Heart left ventricle (tissue), 16 donors: ENCODE data around the gene SHE. TPM values are rescaled to one million over a fixed set of nuclear protein-coding genes. Genes with fewer than 3 reads are reported as not detected.

Experiments used
- ATAC-seq, 4 donors: fragments of 200-7000 bp; cut with Tn5 transposase; one replicate each; pipeline ENCODE4 v1.9.1; 2020 to 2022; ENCODE audit warnings: moderate library complexity in 4 of 4, mild to moderate bottlenecking in 3 of 4, moderate number of reproducible peaks in 1 of 4
- DNase-seq, 5 donors: peaks; one replicate each; pipeline ENCODE4 v3.0.0-alpha.2; 2020
- H3K27ac ChIP-seq, 12 donors: fragments of 200-600 bp; sonication (generic) in 4 of 12; one replicate each; pipeline versions ENCODE4 v1.5.0 to v1.8.0; 2016 to 2022; ENCODE audit warnings: mild to moderate bottlenecking in 2 of 12
- H3K27me3 ChIP-seq, 9 donors: fragments of 200-600 bp; sonication (generic) in 2 of 9; one replicate each; pipeline versions ENCODE4 v1.5.1 to v1.8.0; 2016 to 2022; ENCODE audit warnings: mild to moderate bottlenecking in 3 of 9
- H3K36me3 ChIP-seq, 9 donors: fragments of 200-600 bp; sonication (generic) in 2 of 9; one replicate each; pipeline versions ENCODE4 v1.5.0 to v1.8.0; 2018 to 2022; ENCODE audit warnings: mild to moderate bottlenecking in 2 of 9
- H3K4me1 ChIP-seq, 12 donors: fragments of 200-600 bp; sonication (generic) in 4 of 12; one replicate each; pipeline versions ENCODE4 v1.5.0 to v1.8.0; 2016 to 2022; ENCODE audit warnings: mild to moderate bottlenecking in 3 of 12
- H3K4me3 ChIP-seq, 12 donors: fragments of 200-600 bp; sonication (generic) in 4 of 12; one replicate each; pipeline versions ENCODE4 v1.5.0 to v1.8.0; 2017 to 2022; ENCODE audit warnings: mild to moderate bottlenecking in 9 of 12, moderate library complexity in 4 of 12
- H3K9me3 ChIP-seq, 12 donors: fragments of 200-600 bp; sonication (generic) in 4 of 12; one replicate each; pipeline versions ENCODE4 v1.5.0 to v1.8.0; 2016 to 2022; ENCODE audit warnings: mild to moderate bottlenecking in 1 of 12
- POLR2A ChIP-seq, 2 donors: fragments of 450-650 bp; IDR thresholded peaks; one replicate each; pipeline ENCODE4 v1.6.1; 2017; ENCODE audit warnings: antibody characterized with exemption in 2 of 2, mild to moderate bottlenecking in 2 of 2, moderate library complexity in 2 of 2
- WGBS, 4 donors: extraction: QIAGEN DNeasy Blood & Tissue Kit in 2 of 4; methylation state at CpG; one replicate each; pipeline versions ENCODE4 v1.1.5 to v1.1.7; 2013 to 2018; 5-methylcytosine and 5-hydroxymethylcytosine counted together
- intact Hi-C, 10 donors: fragments of 100-400 bp; cut with DNase I; formaldehyde crosslinking; loops; one replicate each; pipeline versions ENCODE4 v1.11.1 to v1.14.2; 2022
- polyA plus RNA-seq, 2 donors: library from polyadenylated mRNA; stranded (reverse); fragments of 200-250 nt; gene quantifications; one replicate each; pipeline ENCODE4 v1.2.3, GENCODE V29; 2013
- total RNA-seq, 9 donors: library from RNA; depleted of rRNA in 2 of 9; stranded (reverse); fragments of >200 nt in 2 of 9; fragmentation: NEBNext Ultra II Directional in 3 of 9; extraction: Animal tissue kit (Norgen Biotek cat#: 25700) in 3 of 9; gene quantifications; one replicate each; pipeline versions ENCODE4 v1.1.0 to v1.2.4, GENCODE V29; 2016 to 2023
- TF ChIP-seq, protein P1 (sequence below), 12 donors: fragments of 200-600 bp; sonication (generic) in 4 of 12; IDR thresholded peaks; one replicate each; pipeline versions ENCODE4 v1.5.0 to v1.8.0; 2018 to 2022; ENCODE audit warnings: antibody characterized with exemption in 12 of 12, mild to moderate bottlenecking in 5 of 12
- donor health status: ischemic (EF 13 %, LVEDD 7.1; RV severe dilation, severe dysfunction).
- donor health status: healthy with polysubstance abuse.
- donor health status: DM: no; HTN: yes; CAD: no.
- donor health status: DM: no; HTN: no; CAD: no.
- donor health status: ischemic (EF 25% LVEDD 6.9; RV normal size, moderate dysfunction).
- donor health status: ischemic (EF 25% LVEDD 5.7; RV mildly dilated, moderate dysfunction).
- donor health status: healthy.
- donor health status: DM: yes; HTN: yes; CAD: no.
- donor health status: ischemic (EF 35%, LVEDD 5.7; RV mildly dilated, moderate dysfunction).
- donor health status: nonischemic (EF 11% LVEDD 7.7; RV severe dilation, severe dysfunction).
- donor health status: DM: yes; HTN: yes; CAD: no.
- donor health status: PGD.
- donor health status: ischemic (EF 29% LVEDD 5.4; RV normal size, mild dysfunction).
- donor health status: nonischemic (EF 23%, LVEDD 6.1; RV moderate dilation, normal function).

SHE gene
- total and polyA plus RNA-seq, 11 donors, result 10.1 to 19.4 (median 11.9) TPM

DNA sequence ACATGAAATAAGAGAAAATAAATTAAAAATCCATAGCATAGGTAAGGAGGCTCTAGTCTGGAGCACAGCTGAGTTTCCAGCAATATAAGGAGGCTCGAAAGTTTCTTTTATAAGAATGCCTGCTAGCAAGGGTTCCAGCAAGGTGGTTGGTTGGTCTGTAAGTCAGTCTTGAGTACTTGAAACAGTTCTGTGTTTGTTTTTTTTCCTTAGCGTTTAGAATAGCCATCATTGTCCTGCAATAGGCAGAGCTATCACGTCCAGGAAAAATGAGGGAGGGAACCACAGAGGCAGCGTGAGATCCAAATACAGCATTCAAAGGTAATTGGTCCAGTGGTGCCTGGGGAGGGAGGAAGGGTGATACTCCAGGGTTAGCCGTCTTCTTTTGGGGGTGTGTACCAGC lies 47.9 kb upstream of the SHE start:
- intact Hi-C loops, result loop anchor here in 3 of 10 donors (10.0 kb wide), 3 partner anchors 145 to 535 kb away; partner anchors contain the start of gene IL6R (in 1 of the 3)
- no peak for ATAC-seq
- DNase-seq, result no peak
- H3K36me3 ChIP-seq, result peaks cover 5 to 75% (median 66%) of the 10 kb centered on the region in 9 donors
- no peak overlapping the region for H3K27ac ChIP-seq
- H3K4me1 ChIP-seq, result peaks cover 0 to 33% (median 17%) of the 10 kb centered on the region in 12 donors
- no peak overlapping the region for H3K4me3 ChIP-seq
- H3K9me3 ChIP-seq, result no peaks in the 10 kb centered on the region
- TF ChIP-seq, protein P1, sequence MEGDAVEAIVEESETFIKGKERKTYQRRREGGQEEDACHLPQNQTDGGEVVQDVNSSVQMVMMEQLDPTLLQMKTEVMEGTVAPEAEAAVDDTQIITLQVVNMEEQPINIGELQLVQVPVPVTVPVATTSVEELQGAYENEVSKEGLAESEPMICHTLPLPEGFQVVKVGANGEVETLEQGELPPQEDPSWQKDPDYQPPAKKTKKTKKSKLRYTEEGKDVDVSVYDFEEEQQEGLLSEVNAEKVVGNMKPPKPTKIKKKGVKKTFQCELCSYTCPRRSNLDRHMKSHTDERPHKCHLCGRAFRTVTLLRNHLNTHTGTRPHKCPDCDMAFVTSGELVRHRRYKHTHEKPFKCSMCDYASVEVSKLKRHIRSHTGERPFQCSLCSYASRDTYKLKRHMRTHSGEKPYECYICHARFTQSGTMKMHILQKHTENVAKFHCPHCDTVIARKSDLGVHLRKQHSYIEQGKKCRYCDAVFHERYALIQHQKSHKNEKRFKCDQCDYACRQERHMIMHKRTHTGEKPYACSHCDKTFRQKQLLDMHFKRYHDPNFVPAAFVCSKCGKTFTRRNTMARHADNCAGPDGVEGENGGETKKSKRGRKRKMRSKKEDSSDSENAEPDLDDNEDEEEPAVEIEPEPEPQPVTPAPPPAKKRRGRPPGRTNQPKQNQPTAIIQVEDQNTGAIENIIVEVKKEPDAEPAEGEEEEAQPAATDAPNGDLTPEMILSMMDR (IDR thresholded peaks at IDR 0.05), result no peak
- TF ChIP-seq POLR2A (IDR thresholded peaks at IDR 0.05), result no peak
- no peaks in the 10 kb centered on the region for H3K27me3 ChIP-seq
- WGBS, 4 donors, result 49 to 63% (median 53%) methylated on average over 5 of the region's 5 CpGs

DNA sequence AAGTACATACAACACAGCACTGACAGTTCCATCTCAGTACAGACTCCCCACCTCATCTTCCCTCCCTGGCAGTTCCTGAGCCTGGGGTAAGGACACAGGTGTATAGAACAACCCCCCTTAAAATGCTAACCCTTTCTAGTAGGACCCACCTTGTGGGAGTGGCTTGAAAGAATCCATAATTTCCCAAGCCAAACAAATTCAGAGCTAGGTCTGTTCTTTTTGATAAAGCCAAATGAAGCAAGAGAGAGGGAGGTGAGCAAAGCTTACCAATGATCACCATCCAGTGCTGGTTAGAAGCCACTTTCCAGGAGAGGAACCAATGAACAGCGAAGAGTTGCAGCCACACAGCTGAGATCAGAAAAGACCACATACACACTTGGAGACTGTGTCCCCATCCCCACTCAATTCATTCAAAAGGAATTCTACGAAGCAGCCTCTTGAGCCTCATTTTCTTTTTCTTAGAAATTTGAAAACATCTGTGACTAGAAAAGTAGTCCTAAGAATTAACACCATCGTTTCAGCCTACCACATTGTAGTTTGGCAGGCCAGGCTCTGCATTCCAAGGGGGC lies 47.1 kb upstream of the SHE start:
- Histone ChIP-seq H3K4me3 (no peak overlapping the region), H3K36me3 (peaks cover 5 to 68% (median 58%) of the 10 kb centered on the region in 9 donors), H3K9me3 (no peaks in the 10 kb centered on the region), H3K27ac (no peak overlapping the region), H3K4me1 (peaks cover 0 to 33% (median 17%) of the 10 kb centered on the region in 12 donors), H3K27me3 (no peaks in the 10 kb centered on the region)
- intact Hi-C loops, result loop anchor here in 4 of 10 donors (5.0 to 10.0 kb wide), 3 partner anchors 67 to 214 kb away; no protein-coding TSS in a partner anchor
- DNase-seq (no peak), ATAC-seq (no peak)
- no peak for TF ChIP-seq POLR2A (IDR thresholded peaks at IDR 0.05)
- TF ChIP-seq, protein P1 (IDR thresholded peaks at IDR 0.05), result no peak
- WGBS, 4 donors, result 82 to 89% (median 87%) methylated on average over 3 of the region's 3 CpGs

DNA sequence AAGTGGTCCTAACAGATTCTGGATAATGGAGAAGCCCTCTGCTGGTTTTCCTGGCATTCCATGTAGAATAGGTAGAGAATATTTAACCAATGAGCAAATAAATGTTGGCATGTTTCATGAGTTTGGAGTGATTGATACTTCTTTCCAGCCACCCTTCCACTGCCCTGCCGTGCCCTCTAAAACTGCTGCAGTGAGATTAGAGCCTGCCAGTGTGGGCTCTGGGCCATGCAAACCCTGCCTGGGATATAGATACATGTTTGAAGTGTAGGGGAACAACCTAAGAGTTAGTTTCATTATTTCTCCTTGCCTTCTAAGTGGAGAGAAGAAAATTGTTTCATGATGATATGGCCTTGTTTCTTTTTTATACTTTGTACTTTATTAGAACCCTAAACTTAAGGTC lies 45.8 kb upstream of the SHE start:
- intact Hi-C loops, result loop anchor here in 4 of 10 donors (5.0 to 10.0 kb wide), 3 partner anchors 66 to 213 kb away; no protein-coding TSS in a partner anchor
- H3K4me3 ChIP-seq, result no peak overlapping the region
- WGBS, 4 donors, result 21 to 37% (median 31%) methylated on average over 1 of the region's 1 CpG
- H3K4me1 ChIP-seq, result peaks cover 0 to 28% (median 13%) of the 10 kb centered on the region in 12 donors
- TF ChIP-seq, protein P1 (IDR thresholded peaks at IDR 0.05), result no peak
- no peak for TF ChIP-seq POLR2A (IDR thresholded peaks at IDR 0.05)
- peak overlapping the region in 6 of 12 donors; percentile 0 to 50 (median 28) for H3K27ac ChIP-seq
- peaks cover 5 to 55% (median 45%) of the 10 kb centered on the region in 9 donors for H3K36me3 ChIP-seq
- DNase-seq (peak in 3 of 5 donors; percentile 46 to 70 (median 47)), ATAC-seq (peak; percentile 71 to 82 (median 78))
- H3K27me3 ChIP-seq, result no peaks in the 10 kb centered on the region
- H3K9me3 ChIP-seq, result no peaks in the 10 kb centered on the region

DNA sequence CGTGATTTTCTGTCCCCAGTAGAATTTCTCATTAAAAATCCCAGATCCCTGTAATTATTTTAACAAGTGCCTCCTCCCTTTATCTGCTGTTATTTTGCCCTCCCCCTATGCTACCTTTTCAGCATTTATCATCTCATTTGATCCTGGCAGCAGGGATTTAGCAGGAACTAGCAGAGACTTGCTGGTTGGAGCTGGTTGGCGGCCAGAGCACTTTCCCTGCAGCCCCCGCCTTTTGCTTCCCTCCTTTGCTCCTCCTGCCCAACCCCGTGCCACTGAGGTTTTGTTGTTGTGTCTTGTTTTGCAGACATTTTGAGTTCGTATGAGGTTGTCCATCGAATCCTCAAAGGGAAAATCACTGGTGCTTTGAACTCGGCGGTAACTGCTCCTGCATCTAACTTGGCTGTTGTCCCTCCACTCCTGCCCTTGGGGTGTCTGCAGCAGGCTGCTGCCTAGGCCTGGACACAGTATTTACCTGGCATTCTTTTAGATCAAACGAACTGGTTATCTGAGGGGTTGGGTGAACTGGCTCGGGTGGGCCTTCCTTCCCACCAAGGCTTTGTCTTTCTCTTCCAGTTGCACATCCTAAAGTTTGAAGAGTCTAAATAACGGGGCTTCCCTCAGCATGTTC lies 45.0 kb upstream of the SHE start:
- no peaks in the 10 kb centered on the region for H3K9me3 ChIP-seq
- WGBS, 4 donors, result 68 to 79% (median 76%) methylated on average over 11 of the region's 11 CpGs
- H3K27ac ChIP-seq, result peak overlapping the region in 2 of 12 donors; percentile 38 to 50
- TF ChIP-seq POLR2A (IDR thresholded peaks at IDR 0.05), result no peak
- TF ChIP-seq, protein P1 (IDR thresholded peaks at IDR 0.05), result no peak
- H3K4me1 ChIP-seq, result peaks cover 0 to 28% (median 13%) of the 10 kb centered on the region in 12 donors
- ATAC-seq, result no peak
- intact Hi-C loops, result loop anchor here in 6 of 10 donors (2.0 to 10.0 kb wide), 5 partner anchors 65 to 212 kb away; no protein-coding TSS in a partner anchor
- no peak overlapping the region for H3K4me3 ChIP-seq
- H3K27me3 ChIP-seq, result no peaks in the 10 kb centered on the region
- no peak for DNase-seq
- peaks cover 5 to 47% (median 37%) of the 10 kb centered on the region in 9 donors for H3K36me3 ChIP-seq
